NCI-H524 (cell line): ENCODE data around the gene MEIKIN.

ENCODE experiments used
- DNase-seq, 2 experiments: peaks; one replicate each; lab custom pipeline; 2025; lab: John Stamatoyannopoulos, UW

Gene MEIKIN

GRCh38 chr5:131974016-131974415 is 28.6 kb upstream of the MEIKIN start:
- DNase-seq: no peak

- DNase-seq: no peak
Measured at GRCh38 chr5:131973089-131973712, 27.7 kb upstream of the MEIKIN start.

GRCh38 chr5:131968396-131968954 is 23.0 kb upstream of the MEIKIN start:
- DNase-seq: no peak

GRCh38 chr5:131966551-131966950 is 21.1 kb upstream of the MEIKIN start:
- DNase-seq: no peak

GRCh38 chr5:131965826-131966415 is 20.5 kb upstream of the MEIKIN start:
- DNase-seq: no peak

- no peak for DNase-seq
Measured at GRCh38 chr5:131959906-131960305, 14.4 kb upstream of the MEIKIN start.

- DNase-seq: no peak
Measured at GRCh38 chr5:131959136-131959535, 13.7 kb upstream of the MEIKIN start.

- DNase-seq: no peak
Measured at GRCh38 chr5:131957721-131958441, 12.4 kb upstream of the MEIKIN start.

GRCh38 chr5:131953969-131954368 is 8.5 kb upstream of the MEIKIN start:
- DNase-seq: no peak

GRCh38 chr5:131952301-131952857 is 6.9 kb upstream of the MEIKIN start:
- no peak for DNase-seq

- DNase-seq: no peak
Measured at GRCh38 chr5:131950706-131951105, 5.2 kb upstream of the MEIKIN start.

- DNase-seq: no peak
Measured at GRCh38 chr5:131947445-131947844, 2.0 kb upstream of the MEIKIN start.

GRCh38 chr5:131944702-131945550 is 537 bp downstream of the MEIKIN start:
- DNase-seq: no peak

GRCh38 chr5:131943916-131944315 is 1.5 kb downstream of the MEIKIN start:
- DNase-seq: no peak

GRCh38 chr5:131942016-131942415 is 3.4 kb downstream of the MEIKIN start:
- DNase-seq: no peak

- no peak for DNase-seq
Measured at GRCh38 chr5:131939690-131940345, 5.6 kb downstream of the MEIKIN start.

GRCh38 chr5:131932235-131932634 is 13.2 kb downstream of the MEIKIN start:
- no peak for DNase-seq

- no peak for DNase-seq
Measured at GRCh38 chr5:131928957-131929356, 16.5 kb downstream of the MEIKIN start.

GRCh38 chr5:131926168-131926567 is 19.3 kb downstream of the MEIKIN start:
- no peak for DNase-seq

GRCh38 chr5:131916481-131916880 is 29.0 kb downstream of the MEIKIN start:
- DNase-seq: no peak

GRCh38 chr5:131914472-131914871 is 31.0 kb downstream of the MEIKIN start:
- DNase-seq: no peak
